Cerebellar nuclear complex (tissue), 1 donor: Measurements from ENCODE around the gene TMEM109.
"Not testable (repeated sequence)": the region's sequence is repeated elsewhere in the genome, so short reads cannot be mapped to it uniquely, and the experiment has no call there.

ENCODE experiments used
- DNase-seq, 2 experiments: peaks; one replicate each; lab custom pipeline; 2025; lab: John Stamatoyannopoulos, UW

TMEM109 gene

GRCh38 chr11:60878245-60879101 lies 35.5 kb upstream of the TMEM109 start:
- DNase-seq, result no peak

DNA sequence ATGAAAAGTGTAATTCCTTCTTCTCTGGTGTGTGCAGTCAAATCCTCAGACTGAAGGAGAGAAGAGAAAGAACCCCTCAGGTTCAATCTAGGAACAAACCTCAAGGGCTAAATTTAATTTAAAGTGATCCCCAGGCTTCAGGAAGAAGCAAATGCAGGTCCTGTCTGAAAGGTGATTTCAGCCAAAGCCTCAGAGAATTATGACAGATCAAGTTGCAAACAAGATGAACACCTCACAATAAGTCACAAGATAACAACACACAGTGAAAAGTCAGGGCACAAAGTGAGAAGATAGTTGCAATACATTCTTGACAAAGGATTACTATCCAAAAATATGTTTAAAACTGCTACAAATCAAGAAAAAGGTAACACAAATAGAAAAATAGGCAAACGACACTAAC lies 34.9 kb upstream of the TMEM109 start:
- no peak for DNase-seq

DNA sequence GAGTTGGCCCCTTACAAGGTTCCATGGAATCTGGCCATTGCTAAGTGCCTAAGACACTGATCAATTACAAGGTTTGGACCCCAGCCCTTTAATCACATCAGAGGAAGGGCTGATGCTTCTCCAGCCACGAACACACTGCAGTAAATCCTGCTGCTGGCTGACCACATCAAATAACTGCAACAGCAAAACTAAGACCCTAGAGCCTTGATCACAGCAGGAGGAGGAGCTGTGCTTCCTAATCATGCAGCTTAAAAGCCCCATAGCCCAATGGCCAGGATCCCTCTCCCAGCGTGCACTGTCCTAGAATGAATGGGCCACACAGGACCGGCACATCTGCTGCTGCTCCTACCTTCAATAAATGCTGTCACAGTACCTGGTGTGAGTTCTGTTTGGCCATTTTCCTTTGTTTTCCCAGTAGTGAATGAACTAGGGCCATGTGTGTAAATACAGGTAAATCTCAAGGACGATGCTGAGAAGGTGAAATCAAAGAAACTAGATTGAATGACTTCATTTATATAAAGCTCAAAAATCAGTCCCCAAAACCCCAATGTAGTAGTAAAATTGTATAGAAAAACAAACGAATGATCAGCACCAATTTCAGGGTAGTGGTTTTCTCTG lies 33.9 kb upstream of the TMEM109 start:
- no peak for DNase-seq

DNA sequence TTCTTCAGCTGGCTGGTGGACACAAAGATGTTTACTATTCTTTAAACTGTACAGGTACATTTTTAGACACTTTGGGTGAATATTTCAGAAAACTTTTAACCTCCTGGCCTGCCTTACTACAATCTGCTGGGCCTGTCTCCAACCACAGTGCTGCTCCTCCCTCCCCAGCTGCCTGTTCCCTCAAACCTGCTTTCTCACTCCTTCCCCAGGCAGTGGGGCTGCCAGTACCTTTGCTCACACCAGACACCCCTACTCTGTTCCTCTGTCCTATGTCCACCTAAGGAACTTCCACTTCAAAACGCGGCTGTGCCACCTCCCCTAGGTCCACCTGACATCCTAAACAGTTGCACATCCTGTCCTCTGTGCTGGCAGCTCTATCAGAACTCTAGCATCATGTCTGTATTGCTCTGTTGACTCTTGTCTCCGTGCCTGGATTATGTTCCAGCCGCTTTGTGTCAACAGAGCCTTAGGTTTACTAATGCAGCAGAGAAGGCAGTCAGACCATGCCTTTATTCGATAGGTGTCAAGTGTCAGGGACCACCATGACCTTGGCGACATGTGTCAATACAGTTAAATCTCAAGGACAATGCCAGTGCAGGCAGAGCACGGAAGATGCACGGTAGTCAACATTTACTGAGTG lies 33.2 kb upstream of the TMEM109 start:
- DNase-seq, result no peak

DNA sequence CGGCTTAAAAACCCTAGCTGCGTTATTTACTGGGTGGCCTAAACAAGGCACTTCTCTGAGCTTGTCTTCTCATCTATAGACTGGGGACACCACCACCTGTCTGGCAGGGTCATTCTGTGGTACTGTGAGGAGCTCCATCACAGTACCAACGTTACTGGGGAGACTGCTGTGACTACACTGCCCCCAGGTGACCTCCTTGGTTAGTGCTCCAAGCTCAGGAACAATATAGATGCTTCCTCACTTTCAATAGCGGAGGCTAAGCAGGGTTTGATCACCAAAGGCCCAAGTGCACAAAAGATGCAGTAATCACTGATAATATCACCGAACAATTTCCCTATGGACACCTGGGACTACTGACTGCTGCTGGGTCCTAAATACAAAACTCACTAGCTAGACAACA lies 26.4 kb upstream of the TMEM109 start:
- peak in 1 of 2 experiments; percentile 3 for DNase-seq

DNA sequence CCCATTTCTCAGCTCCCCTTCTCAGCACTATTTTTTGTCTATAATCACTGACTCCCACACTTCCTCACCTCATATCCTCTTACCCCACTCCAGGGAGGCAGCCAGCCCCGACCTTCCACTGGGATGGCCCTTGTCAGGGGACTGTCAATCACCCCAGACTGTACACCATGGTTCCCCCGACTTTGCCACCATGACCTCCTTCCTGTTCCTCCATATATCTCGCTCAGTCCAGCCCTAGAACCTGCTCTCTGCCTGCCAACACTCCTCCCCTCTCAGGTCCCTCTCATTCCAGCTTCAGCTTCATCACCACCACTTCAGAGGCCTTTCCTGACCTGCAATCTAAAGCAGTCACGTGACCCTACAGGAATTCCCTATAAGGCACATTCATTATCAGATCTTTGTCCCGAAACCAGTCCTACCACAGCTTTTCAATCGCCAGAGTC lies 24.1 kb upstream of the TMEM109 start:
- no peak for DNase-seq

DNA sequence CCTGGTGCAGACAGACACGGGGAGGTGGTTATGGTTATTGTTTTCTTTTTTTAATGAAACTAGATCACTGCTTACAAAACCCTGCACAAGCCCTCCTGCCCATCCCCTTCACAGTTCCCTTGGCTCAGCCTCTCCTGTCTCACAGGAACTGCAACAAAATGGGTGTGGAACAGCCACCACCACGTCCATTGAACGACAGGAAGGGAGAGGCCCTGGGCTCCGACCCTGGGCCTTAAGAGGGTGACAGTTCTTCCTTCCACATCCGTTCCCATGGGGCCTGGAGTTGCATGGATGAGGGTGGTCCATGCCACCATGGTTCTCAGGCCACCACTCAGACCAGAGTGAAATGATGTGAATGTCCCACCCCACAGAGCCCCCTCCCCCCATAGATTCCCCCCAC lies 23.3 kb upstream of the TMEM109 start:
- no peak for DNase-seq

GRCh38 chr11:60891103-60891741 lies 22.7 kb upstream of the TMEM109 start:
- DNase-seq, result no peak

DNA sequence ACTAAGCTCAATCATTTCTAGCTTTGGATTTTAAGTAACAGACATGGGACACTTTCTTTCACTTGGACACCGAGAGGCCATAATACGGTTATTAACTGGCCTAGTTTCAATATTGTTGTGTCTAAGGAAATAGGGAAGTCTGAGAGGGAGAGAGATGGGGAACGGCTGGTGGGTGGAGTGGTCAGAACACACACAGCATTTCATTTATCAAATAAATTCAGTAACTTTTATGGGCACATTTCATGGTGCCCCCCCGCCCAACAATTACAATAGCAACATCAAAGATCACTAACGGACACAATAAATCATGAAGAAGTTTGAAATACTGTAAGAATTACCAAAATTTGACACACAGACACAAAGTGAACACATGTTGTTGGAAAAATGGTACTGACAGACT lies 18.3 kb upstream of the TMEM109 start:
- no peak for DNase-seq

- DNase-seq, result no peak
Observed at GRCh38 chr11:60897496-60897895, 16.5 kb upstream of the TMEM109 start.

GRCh38 chr11:60899046-60899936 lies 14.7 kb upstream of the TMEM109 start:
- peak in 1 of 2 experiments; percentile 1 for DNase-seq

- DNase-seq, result no peak
Observed at GRCh38 chr11:60899977-60900376, 14.0 kb upstream of the TMEM109 start.

- no peak for DNase-seq
Observed at GRCh38 chr11:60900673-60901404, 13.1 kb upstream of the TMEM109 start.

- DNase-seq, result no peak
Observed at GRCh38 chr11:60902625-60903024, 11.3 kb upstream of the TMEM109 start.

DNA sequence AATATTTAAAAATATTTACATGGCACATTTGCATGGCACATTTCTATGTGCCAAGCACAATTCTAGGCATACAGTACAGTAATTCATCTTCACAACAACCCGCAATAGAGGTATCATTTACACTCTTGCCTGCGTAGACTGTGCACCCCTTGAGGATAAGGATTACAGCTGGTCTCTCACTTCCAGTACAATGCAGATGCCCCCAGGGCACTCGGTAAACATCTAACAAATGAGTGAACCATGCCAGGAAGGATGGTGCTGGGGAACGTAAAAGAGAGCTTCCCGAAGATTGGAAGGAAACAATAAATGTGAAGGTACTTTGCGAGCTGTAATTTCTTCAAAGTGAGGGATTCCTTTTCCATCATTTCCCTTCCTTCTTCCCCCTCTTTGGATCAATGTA lies 8.9 kb upstream of the TMEM109 start:
- DNase-seq, result no peak

- DNase-seq, result no peak
Observed at GRCh38 chr11:60905551-60906113, 8.3 kb upstream of the TMEM109 start.

DNA sequence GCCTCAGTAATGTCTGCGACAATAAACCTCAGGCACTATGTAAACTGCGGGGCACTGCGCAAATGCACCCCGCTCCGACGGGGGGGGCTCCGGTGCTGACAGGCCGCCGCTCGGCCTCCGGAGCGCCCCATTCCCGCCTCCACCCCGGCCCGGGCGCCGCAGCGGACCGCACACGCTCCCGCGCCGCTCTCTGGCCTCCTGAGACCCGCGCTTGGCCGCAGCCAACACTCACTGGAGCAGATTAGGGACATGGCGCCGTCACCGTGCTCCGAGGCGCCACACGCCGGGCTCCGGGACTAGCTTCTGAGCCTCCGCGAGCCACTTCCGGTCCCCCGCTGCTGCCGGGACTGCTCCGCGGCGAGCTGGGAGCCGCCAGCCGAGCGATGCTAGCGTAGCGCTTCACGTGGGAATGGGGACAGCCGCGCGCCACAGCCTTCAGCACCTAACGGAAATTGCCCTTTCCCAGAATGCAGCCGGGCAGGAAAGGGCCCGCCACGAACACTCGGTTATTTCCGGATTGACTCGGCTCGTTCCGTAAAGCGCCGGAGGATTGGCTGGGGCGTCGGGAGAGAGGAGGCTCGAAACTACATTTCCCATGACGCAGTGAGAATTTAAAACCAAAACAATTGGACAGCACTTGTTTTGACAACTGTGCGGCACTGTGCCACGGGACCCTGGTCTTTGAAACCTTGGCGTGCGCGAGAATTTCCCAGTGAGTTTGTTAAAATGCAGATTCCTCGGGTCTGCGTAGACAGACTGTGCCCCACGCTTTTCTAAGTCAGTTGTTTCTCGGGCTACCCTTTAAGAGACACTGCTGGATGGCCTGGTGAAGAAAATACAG lies 7.6 kb upstream of the TMEM109 start, which contains the start of gene PRPF19:
Gene PRPF19, minus strand, starts transcription at position 454 of the 841 bp plus-strand sequence. Its CDS starts 203 bp downstream, at position 251.
- peak in 1 of 2 experiments; percentile 94 for DNase-seq

- DNase-seq, result no peak
Observed at GRCh38 chr11:60908803-60909202, 5.2 kb upstream of the TMEM109 start.

DNA sequence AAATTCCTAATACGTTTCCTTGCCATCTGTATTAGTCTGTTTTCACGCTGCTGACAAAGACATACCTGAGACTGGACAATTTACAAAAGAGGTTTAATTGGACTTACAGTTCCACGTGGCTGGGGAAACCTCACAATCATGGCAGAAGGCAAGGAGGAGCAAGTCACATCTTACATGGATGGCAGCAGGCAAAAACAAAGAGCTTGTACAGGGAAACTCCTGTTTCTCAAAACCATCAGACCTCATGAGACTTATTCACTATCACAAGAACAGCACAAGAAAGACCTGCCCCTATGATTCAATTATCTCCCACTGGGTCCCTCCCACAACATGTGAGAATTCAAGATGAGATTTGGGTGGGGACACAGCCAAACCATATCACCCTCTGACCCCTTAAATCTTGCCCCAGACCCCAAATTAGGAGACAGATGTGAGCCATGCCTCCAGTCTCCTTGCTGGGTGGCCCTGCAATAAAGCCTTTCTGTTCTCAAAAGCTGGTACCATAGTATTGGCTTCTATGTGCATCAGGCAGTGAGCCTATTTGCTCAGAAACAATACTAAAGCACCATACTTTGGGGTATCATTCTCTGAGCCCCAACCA lies 4.2 kb upstream of the TMEM109 start:
- not testable (repeated sequence) for DNase-seq
